GM21737 (cell line): ENCODE results near the gene SIX3.

Experiments
- ATAC-seq: cut with Tn5 transposase; IDR thresholded peaks from one replicate; pipeline ENCODE4 v1.9.1; 2021; ENCODE audit warnings: mild to moderate bottlenecking, moderate library complexity; ENCODE audit not compliant: unreplicated experiment

Gene SIX3

GRCh38 chr2:44942304-44943030 is 965 bp downstream of the SIX3 start:
- ATAC-seq = no peak

GRCh38 chr2:44943031-44943692 is 1.7 kb downstream of the SIX3 start:
- ATAC-seq = no peak

- ATAC-seq = no peak
Measured at GRCh38 chr2:44943693-44944101, 2.2 kb downstream of the SIX3 start.

GRCh38 chr2:44944102-44944951 is 2.8 kb downstream of the SIX3 start:
- ATAC-seq = no peak

GRCh38 chr2:44944952-44945612 is 3.6 kb downstream of the SIX3 start:
- ATAC-seq = no peak

- ATAC-seq = no peak
Measured at GRCh38 chr2:44945676-44946371, 4.3 kb downstream of the SIX3 start.

- ATAC-seq = no peak
Measured at GRCh38 chr2:44946372-44947027, 5.0 kb downstream of the SIX3 start.

- ATAC-seq = no peak
Measured at GRCh38 chr2:44947028-44947375, 5.5 kb downstream of the SIX3 start.

- ATAC-seq = no peak
Measured at GRCh38 chr2:44948565-44949328, 7.2 kb downstream of the SIX3 start.

- ATAC-seq = no peak
Measured at GRCh38 chr2:44949329-44950151, 8.0 kb downstream of the SIX3 start.

GRCh38 chr2:44950646-44951045 is 9.1 kb downstream of the SIX3 start:
- no peak for ATAC-seq

- ATAC-seq = no peak
Measured at GRCh38 chr2:44951124-44951523, 9.6 kb downstream of the SIX3 start.

GRCh38 chr2:44951714-44952113 is 10.2 kb downstream of the SIX3 start:
- ATAC-seq = no peak

GRCh38 chr2:44952143-44952805 is 10.8 kb downstream of the SIX3 start:
- ATAC-seq = peak; percentile 57

GRCh38 chr2:44952806-44953498 is 11.4 kb downstream of the SIX3 start:
- no peak for ATAC-seq

- no peak for ATAC-seq
Measured at GRCh38 chr2:44953499-44953883, 12.0 kb downstream of the SIX3 start.

- ATAC-seq = no peak
Measured at GRCh38 chr2:44954447-44954888, 13.0 kb downstream of the SIX3 start.
